ENCODE data around the gene NOP16.

NOP16 gene

DNA sequence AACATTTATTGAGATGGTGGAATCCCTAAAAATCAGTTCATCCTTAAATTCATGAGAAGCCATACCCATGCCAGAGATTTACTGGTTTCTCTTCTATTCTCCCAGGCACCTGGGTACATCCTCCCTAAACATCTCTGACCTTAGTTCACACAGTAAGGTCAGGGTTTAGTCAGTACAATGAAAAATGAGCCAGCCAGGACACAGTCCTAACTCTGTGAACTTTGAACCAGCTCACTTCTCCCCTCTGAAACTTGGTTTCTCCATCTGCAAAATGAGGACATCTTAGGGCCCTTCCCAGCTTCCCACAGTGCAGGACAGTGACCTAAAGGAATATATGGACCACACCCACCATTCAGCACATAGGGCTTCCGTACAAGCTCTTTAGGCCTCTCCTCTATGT lies 1.9 kb downstream of the NOP16 start:
- no peak for DNase-seq (ENCODE audit: low read depth in 3 of 3)

GRCh38 chr5:176384991-176385390 lies 3.4 kb downstream of the NOP16 start:
- no peak for DNase-seq (ENCODE audit: low read depth in 3 of 3)

- DNase-seq (ENCODE audit: low read depth in 3 of 3): no peak
Measured at GRCh38 chr5:176384366-176384930, 4.0 kb downstream of the NOP16 start.

DNA sequence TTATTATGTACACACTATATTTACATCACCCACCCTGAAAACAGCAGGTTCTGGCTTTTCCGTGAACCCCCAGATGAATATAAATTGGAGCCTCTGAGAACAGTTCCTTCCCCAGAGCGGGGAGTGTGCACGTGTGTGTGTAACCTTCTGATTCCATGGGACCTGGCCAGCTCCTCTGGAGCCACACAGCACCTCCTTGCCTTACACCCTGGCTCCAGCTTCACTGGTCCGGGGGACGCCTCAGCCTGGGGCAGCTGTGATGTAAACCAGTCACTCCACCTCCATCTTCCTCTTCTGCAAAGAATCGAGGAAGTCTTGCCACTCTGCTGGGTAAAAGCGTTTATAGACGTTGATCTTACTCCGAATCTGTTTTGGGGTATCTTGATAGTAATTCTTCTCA lies 4.4 kb downstream of the NOP16 start:
- DNase-seq (ENCODE audit: low read depth in 3 of 3): no peak

DNA sequence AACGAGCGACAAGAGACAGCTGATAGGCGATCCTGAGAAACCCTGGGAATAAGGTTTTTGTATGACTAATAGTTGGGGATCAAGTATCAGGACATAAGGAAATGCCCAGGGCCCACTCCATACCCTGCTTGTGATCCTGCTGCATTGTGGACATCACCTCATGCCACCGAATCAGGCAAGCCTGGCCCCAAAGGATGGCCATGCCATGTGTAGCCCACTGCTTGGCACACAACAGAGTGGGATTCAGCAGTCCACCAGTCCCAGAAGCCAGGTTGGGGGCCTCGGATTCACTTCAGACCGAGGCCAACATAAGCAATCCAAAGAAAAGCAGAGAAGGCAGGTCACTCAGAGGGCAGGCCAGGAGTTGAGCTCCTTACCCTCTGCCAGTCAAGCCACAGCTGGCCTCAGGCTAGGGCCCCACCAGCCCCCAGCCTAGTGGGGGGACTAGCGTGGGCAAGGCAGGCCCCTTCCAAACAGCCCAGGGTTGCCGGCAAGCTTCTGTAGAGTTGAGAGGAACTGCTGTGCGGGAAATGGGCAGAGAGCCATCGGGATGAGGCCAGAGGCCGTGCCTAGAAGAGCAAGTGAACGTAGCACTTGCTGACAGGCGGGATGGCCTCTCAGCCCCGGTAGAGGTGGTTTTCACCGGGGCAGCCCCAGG lies 5.0 kb downstream of the NOP16 start:
- no peak for DNase-seq (ENCODE audit: low read depth in 3 of 3)

DNA sequence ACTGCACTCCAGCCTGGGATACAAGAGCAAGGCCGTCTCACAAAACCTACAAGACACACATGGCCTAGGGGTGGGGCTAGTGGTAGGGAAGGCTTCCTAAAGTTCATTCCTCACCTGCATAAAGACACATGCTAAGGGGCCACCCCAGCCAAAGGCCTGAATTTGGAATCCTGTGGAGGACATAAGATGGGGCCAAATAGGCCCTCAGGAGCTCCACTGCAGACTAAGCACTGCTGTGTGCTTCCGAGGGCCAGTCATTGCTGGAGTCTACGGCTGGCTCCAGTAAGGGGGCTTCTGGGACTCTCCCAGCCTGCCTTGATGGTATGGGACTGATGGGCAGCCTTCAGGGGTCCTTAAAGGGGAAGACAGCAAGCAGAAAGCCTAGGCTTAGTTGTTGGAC lies 5.7 kb downstream of the NOP16 start:
- no peak for DNase-seq (ENCODE audit: low read depth in 3 of 3)

- no peak for DNase-seq (ENCODE audit: low read depth in 3 of 3)
Measured at GRCh38 chr5:176381979-176382378, 6.4 kb downstream of the NOP16 start.

DNA sequence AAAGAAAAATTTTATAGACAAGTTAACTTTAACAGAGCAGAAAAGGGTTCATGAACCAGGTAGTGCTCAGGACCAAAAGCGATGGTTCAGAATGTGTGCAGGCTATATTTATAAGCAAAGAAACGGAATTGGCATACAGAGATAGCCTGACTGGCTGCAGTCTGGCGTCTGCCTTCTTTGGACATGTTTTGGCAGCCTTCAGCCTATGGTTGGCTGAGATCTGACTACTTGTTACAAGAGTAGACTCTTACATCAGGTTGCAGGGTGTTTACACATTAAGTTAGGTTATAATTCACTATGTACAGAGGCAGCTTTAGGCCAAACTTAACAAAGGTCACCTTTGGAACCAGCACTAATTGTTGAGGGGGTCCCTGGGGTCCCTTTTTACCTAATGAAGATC lies 7.0 kb downstream of the NOP16 start:
- DNase-seq (ENCODE audit: low read depth in 3 of 3): no peak

DNA sequence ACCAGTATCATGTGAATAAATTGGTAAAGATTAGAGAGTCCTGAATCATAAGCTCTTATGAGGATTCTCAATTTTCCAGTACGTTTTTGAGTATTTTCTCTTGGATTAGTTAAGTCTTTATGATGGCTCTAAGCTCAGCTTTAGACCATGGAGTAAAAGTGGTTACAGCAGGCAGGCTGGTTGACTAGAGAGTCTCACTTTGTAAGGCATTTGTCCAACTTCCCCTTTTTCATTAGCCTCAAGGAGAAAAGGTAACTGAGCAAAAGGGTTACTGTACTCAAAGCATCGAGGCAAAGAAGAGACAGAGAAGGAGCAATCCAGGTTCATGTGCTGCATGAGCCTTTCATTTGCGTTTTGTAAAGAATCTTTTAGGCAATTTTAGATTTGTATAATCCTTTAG lies 8.5 kb downstream of the NOP16 start:
- no peak for DNase-seq (ENCODE audit: low read depth in 3 of 3)

DNA sequence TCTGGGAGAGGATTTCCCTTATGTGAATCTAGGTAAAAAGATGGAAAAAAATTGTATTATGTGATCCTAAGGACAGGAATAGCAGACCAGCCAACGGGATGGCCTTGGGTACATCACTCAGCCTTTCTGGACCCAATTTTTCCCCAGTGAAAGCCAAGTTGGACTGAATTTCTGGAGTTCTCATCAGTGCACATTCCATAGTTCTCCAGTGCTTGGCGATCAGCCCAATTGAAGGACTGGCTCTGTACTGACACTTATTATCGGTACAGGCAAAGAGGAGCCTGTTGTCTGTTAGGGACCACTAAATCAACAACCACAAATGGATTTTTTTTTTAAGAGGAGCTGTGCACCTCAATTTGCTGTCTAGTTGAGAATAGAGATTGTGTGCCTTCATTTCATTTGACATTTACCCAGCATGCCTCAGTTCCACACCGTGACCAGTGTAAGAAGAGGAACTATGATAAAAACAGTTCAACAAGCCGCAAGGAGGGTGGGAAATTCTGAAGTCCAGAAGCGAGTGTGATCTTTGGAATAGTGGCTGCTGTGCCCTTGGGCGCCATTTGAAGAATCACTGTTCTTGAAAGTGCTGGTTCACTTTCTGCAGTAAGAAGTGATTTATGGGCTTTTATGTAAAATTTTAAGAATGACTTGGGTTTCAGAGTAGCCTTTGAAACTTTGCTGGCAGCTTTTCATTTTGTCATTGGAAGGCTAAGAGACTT lies 15.1 kb downstream of the NOP16 start:
- DNase-seq (ENCODE audit: low read depth in 3 of 3): no peak

GRCh38 chr5:176371621-176372539 lies 16.5 kb downstream of the NOP16 start:
- DNase-seq (ENCODE audit: low read depth in 3 of 3): no peak

DNA sequence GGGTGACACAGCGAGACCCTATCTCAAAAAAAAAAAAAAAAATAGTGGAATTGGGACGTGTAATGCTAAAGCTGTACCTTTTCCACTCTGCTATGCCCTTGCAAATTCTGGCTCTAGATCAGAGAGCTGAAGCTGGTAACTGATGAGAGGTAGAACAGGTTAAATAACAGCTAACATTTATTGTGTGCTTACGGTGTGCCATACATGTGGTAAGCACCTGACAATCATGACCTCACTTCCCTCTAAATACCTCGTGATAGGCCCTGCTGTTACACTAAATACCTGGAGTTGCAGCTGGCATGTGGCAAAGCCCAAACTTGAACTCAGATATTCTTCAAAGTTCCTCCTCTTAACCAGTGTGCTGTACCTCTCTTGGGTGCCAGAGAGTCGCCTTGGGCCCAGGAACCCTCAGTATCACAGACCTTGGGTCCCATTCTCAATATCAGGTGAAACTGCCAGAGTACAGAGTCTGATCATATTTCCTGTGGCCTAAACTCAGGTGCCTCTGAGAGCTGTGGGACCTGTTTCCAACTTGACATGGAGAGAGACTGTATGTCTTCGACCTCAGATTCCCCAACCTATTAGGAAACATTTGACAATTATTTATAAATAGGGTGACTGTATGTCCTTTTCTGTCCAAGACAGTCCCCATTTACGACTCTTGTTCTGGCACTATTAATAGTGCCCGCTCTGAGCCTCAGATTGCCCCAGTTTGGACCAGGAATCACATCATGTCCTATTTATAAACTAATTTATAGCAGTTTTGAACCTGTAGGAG lies 18.3 kb downstream of the NOP16 start:
- no peak for DNase-seq (ENCODE audit: low read depth in 3 of 3)

GRCh38 chr5:176368726-176369125 lies 19.7 kb downstream of the NOP16 start:
- no peak for DNase-seq (ENCODE audit: low read depth in 3 of 3)

- DNase-seq (ENCODE audit: low read depth in 3 of 3): no peak
Measured at GRCh38 chr5:176366232-176366894, 22.0 kb downstream of the NOP16 start.

- peak in 2 of 3 experiments; percentile 44 to 51 for DNase-seq (ENCODE audit: low read depth in 3 of 3)
Measured at GRCh38 chr5:176365351-176366231, 22.8 kb downstream of the NOP16 start, which contains the start of gene ARL10. Gene ARL10, plus strand, starts transcription at chr5:176365487. Its CDS starts 77 bp downstream, at chr5:176365564.

DNA sequence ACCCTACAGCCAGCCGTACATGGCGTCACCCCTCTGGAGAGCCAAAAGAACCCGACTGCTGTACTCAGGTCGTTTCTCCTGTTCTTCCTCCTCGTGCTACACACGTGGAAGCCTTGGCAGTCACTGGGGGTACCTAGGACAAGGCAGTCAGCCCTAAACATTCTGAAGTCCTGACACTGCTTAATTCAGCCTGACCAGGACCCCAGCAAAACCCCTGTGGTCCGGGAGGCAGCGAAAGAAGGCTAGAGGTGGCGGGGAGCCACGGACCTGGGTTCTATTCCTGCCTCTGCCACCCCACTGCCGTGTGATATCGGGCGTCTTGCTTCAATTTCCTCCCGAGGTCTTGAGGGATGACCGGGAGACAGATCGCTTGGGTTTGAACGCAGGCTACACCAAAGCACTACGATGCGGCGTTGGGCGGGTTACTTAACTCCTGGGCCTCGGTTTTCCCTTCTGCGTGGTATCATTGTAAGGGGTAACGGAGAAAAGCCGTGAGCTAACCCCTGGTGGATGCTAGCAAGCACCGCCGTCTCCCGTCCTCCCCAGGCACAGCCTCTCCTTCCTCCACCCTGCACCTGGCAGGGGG lies 23.5 kb downstream of the NOP16 start:
- DNase-seq (ENCODE audit: low read depth in 3 of 3): no peak

DNA sequence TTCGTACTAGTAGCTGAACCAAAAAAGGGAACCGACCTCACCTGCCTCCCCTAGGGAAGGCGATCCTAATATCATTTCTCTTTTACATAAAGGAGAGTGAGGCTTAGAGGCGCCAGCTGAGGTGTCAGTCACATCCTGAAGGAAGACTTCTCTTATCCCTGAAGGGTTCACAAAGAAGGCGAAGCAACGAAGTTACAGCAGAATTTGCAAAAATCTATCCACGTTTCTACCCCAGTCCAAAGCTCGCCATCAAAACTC lies 26.2 kb downstream of the NOP16 start:
- DNase-seq (ENCODE audit: low read depth in 3 of 3): no peak

DNA sequence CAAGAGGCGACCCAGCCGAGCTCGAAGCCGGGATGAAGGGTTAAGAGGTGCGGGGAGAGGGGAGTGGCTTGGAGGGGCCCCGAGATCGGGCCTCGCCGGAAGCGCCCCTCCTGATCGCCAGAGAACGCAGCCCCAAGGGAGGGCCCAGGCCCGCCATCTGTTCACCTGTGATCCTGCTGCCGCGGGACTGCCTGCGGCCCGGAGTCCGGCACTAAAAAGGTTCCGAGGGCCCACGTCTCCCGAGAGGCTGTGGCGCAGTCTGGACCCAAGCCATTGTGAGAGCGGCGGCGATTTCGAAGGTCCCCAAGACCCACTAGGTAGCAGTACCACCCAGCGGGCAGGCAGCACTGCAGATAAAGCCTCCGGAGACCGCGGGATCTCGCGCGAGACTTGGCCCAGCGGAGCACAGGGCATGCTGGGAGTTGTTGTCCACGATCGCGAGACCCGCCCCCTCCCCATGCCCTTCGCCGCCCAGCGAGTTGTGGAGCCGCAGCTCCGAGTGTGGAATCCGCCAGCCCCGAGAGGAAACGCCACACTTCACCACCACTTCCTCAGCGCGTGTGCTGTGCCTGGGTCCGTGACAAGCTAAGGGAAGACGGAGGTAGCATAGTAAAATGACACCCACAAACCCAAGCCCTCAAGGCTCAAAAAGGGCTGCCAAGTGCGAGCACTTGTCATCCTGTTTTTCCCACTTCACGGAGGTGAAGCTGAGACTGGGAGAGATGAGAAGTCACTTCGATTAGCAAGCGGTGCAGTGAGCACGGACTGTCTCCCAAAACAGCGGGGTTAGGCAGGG lies 26.8 kb downstream of the NOP16 start, which contains the start of gene KIAA1191:
Gene KIAA1191 (minus strand): TSS at position 328 of the 796 bp plus-strand sequence. CDS start 2,256 bp downstream, outside the sequence.
- DNase-seq (ENCODE audit: low read depth in 3 of 3): peak; percentile 87 to 93 (median 88)
